ENCODE measurements around the gene CNGB1.

The CNGB1 gene

DNA sequence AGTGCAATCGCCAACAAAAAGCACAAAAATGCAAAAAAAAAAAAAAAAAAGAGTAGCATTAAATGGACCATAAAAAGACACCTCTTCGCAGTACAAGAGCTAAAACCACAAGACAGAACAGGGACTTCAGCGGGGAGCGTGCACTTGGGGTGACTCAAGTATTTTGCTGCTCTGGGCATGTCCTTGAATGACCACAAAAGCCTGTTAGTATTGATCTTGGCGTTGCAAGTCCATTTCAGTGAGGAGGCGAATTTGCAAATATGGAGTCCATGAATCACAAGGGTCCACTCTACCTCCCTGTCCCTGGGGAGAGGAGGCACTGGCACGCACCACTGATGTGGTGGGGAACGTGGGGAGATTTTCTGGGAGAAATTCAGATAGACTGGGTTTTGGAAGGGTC lies 78.9 kb downstream of the CNGB1 start:
- CTCF ChIA-PET = interaction anchor here (0.6 to 1.7 kb wide), 6 partner anchors 14 to 329 kb away, joined by 3 to 6 read pairs (median 4); partner anchors contain the start of genes USB1 and ZNF319
- H3K4me3 ChIP-seq (ENCODE audit: low read depth, low read length) = no peak overlapping the region
- TF ChIP-seq CTCF (IDR thresholded peaks at IDR 0.05; ENCODE audit: insufficient read depth, low read length, missing control alignments) = no peak
- peak; percentile 59 for DNase-seq (ENCODE audit: low read depth, low spot score)
- POLR2A ChIA-PET = no interaction called here

- no peak for TF ChIP-seq CTCF (IDR thresholded peaks at IDR 0.05; ENCODE audit: insufficient read depth, low read length, missing control alignments)
- ChIA-PET POLR2A (no interaction called here), CTCF (interaction anchor here (0.9 to 5.6 kb wide), 4 partner anchors 8 to 133 kb away, joined by 3 to 39 read pairs (median 6); no protein-coding TSS in a partner anchor)
- no peak overlapping the region for H3K4me3 ChIP-seq (ENCODE audit: low read depth, low read length)
- no peak for DNase-seq (ENCODE audit: low read depth, low spot score)
Measured at GRCh38 chr16:57890752-57891111, 80.2 kb downstream of the CNGB1 start.

- no peak for TF ChIP-seq CTCF (IDR thresholded peaks at IDR 0.05; ENCODE audit: insufficient read depth, low read length, missing control alignments)
- ChIA-PET POLR2A (no interaction called here), CTCF (interaction anchor here (0.9 to 5.6 kb wide), 6 partner anchors 9 to 143 kb away, joined by 3 to 39 read pairs (median 3); no protein-coding TSS in a partner anchor)
- DNase-seq (ENCODE audit: low read depth, low spot score) = no peak
- no peak overlapping the region for H3K4me3 ChIP-seq (ENCODE audit: low read depth, low read length)
Measured at GRCh38 chr16:57889960-57890751, 80.8 kb downstream of the CNGB1 start.

DNA sequence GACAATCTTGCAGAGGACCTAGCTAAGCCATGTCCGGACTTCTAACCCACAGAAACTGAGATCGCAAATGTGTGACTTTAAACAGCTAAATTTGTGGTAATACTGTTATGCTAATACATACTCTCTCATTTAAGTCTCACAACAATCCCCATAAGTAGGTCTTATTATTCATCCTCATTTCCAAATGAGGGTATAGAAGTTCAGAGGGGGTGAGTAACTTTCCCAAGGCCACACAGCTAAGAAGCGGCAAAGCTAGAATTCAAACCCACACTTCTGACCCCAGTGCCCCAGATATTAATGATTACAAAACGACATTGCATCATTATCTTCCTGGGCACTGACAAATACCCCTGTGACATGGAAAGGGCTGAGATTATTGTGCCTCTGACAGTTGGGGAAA lies 81.4 kb downstream of the CNGB1 start:
- ChIA-PET CTCF (interaction anchor here (0.9 to 5.6 kb wide), 6 partner anchors 10 to 144 kb away, joined by 3 to 39 read pairs (median 3); no protein-coding TSS in a partner anchor), POLR2A (no interaction called here)
- no peak for DNase-seq (ENCODE audit: low read depth, low spot score)
- H3K4me3 ChIP-seq (ENCODE audit: low read depth, low read length) = no peak overlapping the region
- TF ChIP-seq CTCF (IDR thresholded peaks at IDR 0.05; ENCODE audit: insufficient read depth, low read length, missing control alignments) = no peak

- CTCF ChIA-PET = interaction anchor here (1.1 to 5.6 kb wide), 3 partner anchors 10 to 144 kb away, joined by 3 to 39 read pairs (median 3); no protein-coding TSS in a partner anchor
- DNase-seq (ENCODE audit: low read depth, low spot score) = no peak
- H3K4me3 ChIP-seq (ENCODE audit: low read depth, low read length) = no peak overlapping the region
- no peak for TF ChIP-seq CTCF (IDR thresholded peaks at IDR 0.05; ENCODE audit: insufficient read depth, low read length, missing control alignments)
- POLR2A ChIA-PET = no interaction called here
Measured at GRCh38 chr16:57889111-57889510, 81.8 kb downstream of the CNGB1 start.

DNA sequence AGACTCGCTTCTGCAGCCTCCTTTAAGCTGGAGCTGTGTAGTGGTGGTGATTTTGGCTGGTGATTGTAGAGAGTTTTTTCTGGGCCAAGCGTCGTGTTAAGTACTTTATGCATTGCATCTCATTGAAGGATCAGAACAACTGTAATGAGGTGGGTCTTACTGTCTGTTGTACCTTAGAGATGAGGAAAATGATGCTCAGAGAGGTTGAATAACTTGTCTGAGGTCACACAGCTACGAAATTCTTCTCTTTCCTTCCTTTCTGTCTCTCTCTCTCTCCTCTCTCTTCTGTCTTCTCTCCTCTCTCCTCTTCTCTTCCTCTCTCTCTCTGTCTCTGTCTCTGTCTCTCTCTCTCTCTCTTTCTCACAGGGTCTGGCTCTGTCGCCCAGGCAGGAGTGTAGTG lies 82.8 kb downstream of the CNGB1 start:
- ChIA-PET CTCF (interaction anchor here (5.6 kb wide), 1 partner anchor 11 kb away, joined by 39 read pairs; no protein-coding TSS in a partner anchor), POLR2A (no interaction called here)
- TF ChIP-seq CTCF (IDR thresholded peaks at IDR 0.05; ENCODE audit: insufficient read depth, low read length, missing control alignments) = no peak
- no peak for DNase-seq (ENCODE audit: low read depth, low spot score)
- H3K4me3 ChIP-seq (ENCODE audit: low read depth, low read length) = no peak overlapping the region

Data from AG04449 (cell line).